Spleen (tissue), 11 donors: ENCODE measurements around the gene EDEM1. TPM values are rescaled to one million over a fixed set of nuclear protein-coding genes. Genes with fewer than 3 reads are reported as not detected.

Experiments used
- DNase-seq: peaks from one replicate; pipeline ENCODE4 v3.0.0-alpha.2; 2020
- H3K27ac ChIP-seq, 8 donors: fragments of 200-600 bp; sonication (generic) in 7 of 8; 1 replicate in 4 of 8; 2 replicates in 4 of 8; pipeline versions ENCODE4 v1.5.0 to v1.8.0; 2016 to 2021; ENCODE audit warnings: inconsistent platforms in 4 of 8, mild to moderate bottlenecking in 4 of 8, moderate library complexity in 1 of 8
- H3K27me3 ChIP-seq, 7 donors: fragments of 200-600 bp; sonication (generic) in 6 of 7; replicated peaks in 1 of 7; 1 replicate in 4 of 7; 2 replicates in 3 of 7; pipeline versions ENCODE4 v1.5.0 to v1.8.0; 2016 to 2021; ENCODE audit warnings: inconsistent platforms in 3 of 7, mild to moderate bottlenecking in 1 of 7
- H3K36me3 ChIP-seq, 6 donors: fragments of 200-600 bp; sonication (generic) in 5 of 6; 1 replicate in 4 of 6; 2 replicates in 2 of 6; pipeline versions ENCODE4 v1.5.0 to v1.8.0; 2016 to 2021; ENCODE audit warnings: inconsistent platforms in 2 of 6
- H3K4me1 ChIP-seq, 6 donors: fragments of 200-600 bp; sonication (generic) in 5 of 6; 1 replicate in 3 of 6; 2 replicates in 3 of 6; pipeline versions ENCODE4 v1.5.0 to v1.8.0; 2016 to 2021; ENCODE audit warnings: inconsistent platforms in 3 of 6
- H3K4me3 ChIP-seq, 8 donors: fragments of 200-600 bp; sonication (generic) in 7 of 8; 1 replicate in 4 of 8; 2 replicates in 4 of 8; pipeline versions ENCODE4 v1.5.0 to v1.8.0; 2016 to 2021; ENCODE audit warnings: inconsistent platforms in 4 of 8, mild to moderate bottlenecking in 4 of 8, moderate library complexity in 2 of 8
- H3K9me3 ChIP-seq, 8 donors: fragments of 200-600 bp; sonication (generic) in 7 of 8; 1 replicate in 4 of 8; 2 replicates in 4 of 8; pipeline versions ENCODE4 v1.5.0 to v1.8.0; 2016 to 2021; ENCODE audit warnings: inconsistent platforms in 4 of 8
- CTCF ChIP-seq, 11 experiments: fragments of 200-600 bp in 7 of 11; fragments of 450-650 bp in 4 of 11; sonication (generic) in 4 of 11; IDR thresholded peaks in 8 of 11; conservative IDR thresholded peaks in 3 of 11; 1 replicate in 7 of 11; 2 replicates in 4 of 11; pipeline versions ENCODE4 v1.4.0 to v1.8.0; 2016 to 2021; ENCODE audit warnings: antibody characterized with exemption in 11 of 11, inconsistent platforms in 4 of 11, mild to moderate bottlenecking in 1 of 11
- POLR2A ChIP-seq, 3 donors: fragments of 450-650 bp; IDR thresholded peaks; one replicate each; pipeline ENCODE4 v1.5.1; 2017; ENCODE audit warnings: antibody characterized with exemption in 3 of 3, mild to moderate bottlenecking in 1 of 3
- POLR2AphosphoS5 ChIP-seq, 3 donors: sonication (generic); formaldehyde crosslinking; IDR thresholded peaks; one replicate each; pipeline ENCODE4 v1.5.1; 2017; ENCODE audit warnings: antibody characterized with exemption in 3 of 3
- WGBS, 5 donors: extraction: QIAGEN DNeasy Blood & Tissue Kit in 3 of 5; methylation state at CpG; one replicate each; pipeline versions ENCODE4 v1.1.5 to v1.1.7; 2013 to 2018; 5-methylcytosine and 5-hydroxymethylcytosine counted together
- intact Hi-C: fragments of 100-400 bp; cut with DNase I; formaldehyde crosslinking; loops from one replicate; pipeline ENCODE4 v1.15.0; 2023; ENCODE audit warnings: low total_unique reads
- polyA plus RNA-seq, 3 donors: library from polyadenylated mRNA; stranded (reverse); fragments of 200-250 nt; gene quantifications; one replicate each; pipeline ENCODE4 v1.2.1, GENCODE V29; 2013
- total RNA-seq, 7 donors: library from RNA; depleted of rRNA in 3 of 7; stranded (reverse); fragments of >200 nt in 3 of 7; fragmentation: NEBNext Ultra II Directional in 4 of 7; extraction: Animal tissue kit (Norgen Biotek cat#: 25700) in 4 of 7; gene quantifications; one replicate each; pipeline versions ENCODE4 v1.1.0 to v1.2.1, GENCODE V29; 2016 to 2021
- donor health status: healthy with polysubstance abuse.
- donor health status: DM: no; HTN: no; CAD: no; lungs with moderate emphysema.
- donor health status: DM: no; HTN: no; CAD: no.
- donor health status: Bipolar disorder and iron deficiency.
- donor health status: healthy.
- donor health status: DM: no; HTN: no; CAD: no.
- donor health status: DM: yes; HTN: yes; CAD: no.

Gene EDEM1
- total and polyA plus RNA-seq, 10 donors: 8.4 to 174 (median 73.8) TPM

GRCh38 chr3:5220667-5221431 lies 33.3 kb downstream of the EDEM1 start:
- Histone ChIP-seq H3K9me3 (no peaks in the 10 kb centered on the region), H3K36me3 (peaks cover 0 to 65% (median 38%) of the 10 kb centered on the region in 6 donors), H3K4me1 (no peaks in the 10 kb centered on the region), H3K27me3 (no peaks in the 10 kb centered on the region), H3K4me3 (no peak overlapping the region), H3K27ac (no peak overlapping the region)
- intact Hi-C loops: no loop called here
- TF ChIP-seq POLR2A (IDR thresholded peaks at IDR 0.05) (no peak), POLR2AphosphoS5 (IDR thresholded peaks at IDR 0.05) (peak in 1 of 3 donors; percentile 16)
- WGBS, 5 donors: 79 to 91% (median 82%) methylated on average over 10 to 11 of the region's 11 CpGs
- DNase-seq: no peak

- intact Hi-C loops: no loop called here
- H3K4me3 ChIP-seq: no peak overlapping the region
- no peaks in the 10 kb centered on the region for H3K9me3 ChIP-seq
- no peak overlapping the region for H3K27ac ChIP-seq
- 55 to 62% (median 60%) methylated on average over 6 of the region's 6 CpGs for WGBS, 5 donors
- peaks cover 0 to 57% (median 30%) of the 10 kb centered on the region in 6 donors for H3K36me3 ChIP-seq
- H3K27me3 ChIP-seq: no peaks in the 10 kb centered on the region
- no peak for DNase-seq
- TF ChIP-seq POLR2AphosphoS5 (IDR thresholded peaks at IDR 0.05) (no peak), POLR2A (IDR thresholded peaks at IDR 0.05) (no peak), CTCF (IDR thresholded peaks at IDR 0.05 in 8 of 11, conservative IDR thresholded peaks at IDR 0.05 in 3 of 11) (no peak)
- peaks cover 0 to 7% (median 3%) of the 10 kb centered on the region in 6 donors for H3K4me1 ChIP-seq
These were observed 34.2 kb downstream of the EDEM1 start for GRCh38 chr3:5221701-5222100.

- Histone ChIP-seq H3K27ac (no peak overlapping the region), H3K4me3 (no peak overlapping the region), H3K4me1 (peaks cover 0 to 12% (median 3%) of the 10 kb centered on the region in 6 donors), H3K9me3 (no peaks in the 10 kb centered on the region), H3K27me3 (no peaks in the 10 kb centered on the region), H3K36me3 (peaks cover 0 to 50% (median 23%) of the 10 kb centered on the region in 6 donors)
- no peak for TF ChIP-seq POLR2A (IDR thresholded peaks at IDR 0.05)
- TF ChIP-seq CTCF (IDR thresholded peaks at IDR 0.05 in 8 of 11, conservative IDR thresholded peaks at IDR 0.05 in 3 of 11): no peak
- peak in 1 of 3 donors; percentile 28 for TF ChIP-seq POLR2AphosphoS5 (IDR thresholded peaks at IDR 0.05)
- no peak for DNase-seq
- intact Hi-C loops: no loop called here
- WGBS, 5 donors: 91 to 94% (median 92%) methylated on average over 12 to 13 of the region's 13 CpGs
These were observed 34.9 kb downstream of the EDEM1 start for GRCh38 chr3:5222283-5223005.

GRCh38 chr3:5226783-5227182 lies 39.3 kb downstream of the EDEM1 start:
- Histone ChIP-seq H3K4me1 (peaks cover 0 to 12% (median 3%) of the 10 kb centered on the region in 6 donors), H3K27me3 (no peaks in the 10 kb centered on the region), H3K4me3 (no peak overlapping the region), H3K36me3 (peaks cover 0 to 9% (median 0%) of the 10 kb centered on the region in 6 donors), H3K9me3 (no peaks in the 10 kb centered on the region), H3K27ac (no peak overlapping the region)
- DNase-seq: no peak
- intact Hi-C loops: no loop called here
- TF ChIP-seq CTCF (IDR thresholded peaks at IDR 0.05 in 8 of 11, conservative IDR thresholded peaks at IDR 0.05 in 3 of 11) (peak in 4 of 11 experiments; percentile 23 to 39 (median 31)), POLR2A (IDR thresholded peaks at IDR 0.05) (no peak), POLR2AphosphoS5 (IDR thresholded peaks at IDR 0.05) (no peak)
- WGBS, 5 donors: 45 to 55% (median 49%) methylated on average over 6 of the region's 6 CpGs
